SH-SY5Y (cell line): ENCODE data around the gene E2F3.

Source experiments
- GATA2 ChIP-seq: IDR thresholded peaks from 2 replicates; pipeline ENCODE4 v1.6.1; 2011; ENCODE audit warnings: mild to moderate bottlenecking, low read depth, low read length
- GATA3 ChIP-seq: IDR thresholded peaks from 2 replicates; pipeline ENCODE4 v1.6.1; 2011; ENCODE audit warnings: low read depth, mild to moderate bottlenecking, low read length, moderate library complexity

Gene E2F3

DNA sequence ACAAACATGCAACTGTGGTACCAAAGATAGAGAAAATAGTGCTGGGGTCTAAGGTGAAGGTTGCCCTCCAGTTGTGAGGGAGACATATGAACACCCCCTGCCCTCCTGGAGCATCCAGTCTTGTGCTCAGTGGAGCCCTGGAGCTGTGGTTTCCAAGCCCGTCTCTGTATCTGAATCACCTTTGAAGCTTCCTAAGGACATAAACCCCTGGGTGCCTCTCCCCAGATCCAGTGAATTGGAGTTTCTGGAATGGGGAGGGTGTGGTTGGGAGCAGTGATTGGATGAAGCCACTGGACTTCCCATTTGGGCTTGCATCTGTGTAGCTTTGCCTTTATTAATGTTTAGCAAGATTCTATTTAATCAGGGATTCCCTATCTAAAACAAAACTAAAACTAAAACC lies 22.4 kb upstream of the E2F3 start:
- TF ChIP-seq GATA2, result no peak
- no peak for TF ChIP-seq GATA3

DNA sequence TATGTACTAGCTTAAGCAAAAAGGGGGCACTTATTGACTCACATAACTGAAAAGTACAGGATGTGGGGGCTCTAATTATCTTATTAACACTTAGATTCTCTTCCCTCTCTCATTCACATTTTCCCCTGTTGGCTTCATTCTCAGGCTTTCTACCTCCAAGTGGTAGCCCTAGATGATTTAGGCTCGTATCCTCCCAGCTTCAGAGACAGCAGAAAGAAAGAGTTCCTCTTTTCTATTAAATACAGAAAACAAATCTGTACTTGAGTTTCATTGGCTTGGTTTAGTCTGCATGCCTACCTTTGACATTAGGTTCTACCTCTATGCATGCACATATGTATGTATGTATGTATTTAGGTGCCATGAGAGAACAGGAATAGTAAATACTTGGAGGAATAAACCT lies 15.5 kb upstream of the E2F3 start:
- TF ChIP-seq GATA3 (no peak), GATA2 (no peak)

DNA sequence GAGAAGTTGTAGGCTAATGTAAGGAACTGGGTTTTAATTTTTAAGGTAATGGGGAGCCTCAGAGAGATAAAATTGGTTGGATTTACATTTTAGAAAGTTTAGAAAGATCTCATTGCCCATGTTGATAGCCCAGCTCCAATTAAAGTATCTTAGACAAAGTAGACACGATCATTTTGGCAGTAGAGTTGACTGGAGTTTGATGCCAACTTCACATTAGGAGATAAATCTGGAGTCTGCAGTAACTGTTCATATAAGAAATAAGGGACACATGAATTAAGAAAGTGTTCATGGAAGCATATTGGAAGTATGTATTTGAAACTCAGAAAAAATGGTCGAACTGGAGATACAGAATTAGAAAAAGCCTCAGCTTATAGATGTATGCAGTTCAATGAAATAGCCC lies 12.6 kb upstream of the E2F3 start:
- TF ChIP-seq GATA3 (no peak), GATA2 (no peak)

DNA sequence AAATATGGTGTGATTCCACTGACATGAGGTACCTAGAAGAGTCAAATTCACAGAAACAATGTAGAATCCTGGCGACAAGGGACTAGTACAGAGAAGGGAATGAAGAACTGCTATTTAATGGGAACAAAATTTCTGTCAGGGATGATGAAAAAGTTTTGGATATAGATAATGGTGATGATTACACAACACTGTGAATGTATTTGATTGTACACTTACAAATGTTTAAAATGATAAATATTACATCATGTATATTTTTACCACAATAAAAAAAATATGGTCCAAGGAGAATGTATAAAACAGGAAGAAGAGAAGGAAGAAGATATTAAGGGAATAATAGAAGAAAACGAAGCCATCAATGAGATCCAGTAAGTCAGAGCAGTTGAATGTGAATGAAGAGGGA lies 8.4 kb upstream of the E2F3 start:
- TF ChIP-seq GATA3 (no peak), GATA2 (no peak)

DNA sequence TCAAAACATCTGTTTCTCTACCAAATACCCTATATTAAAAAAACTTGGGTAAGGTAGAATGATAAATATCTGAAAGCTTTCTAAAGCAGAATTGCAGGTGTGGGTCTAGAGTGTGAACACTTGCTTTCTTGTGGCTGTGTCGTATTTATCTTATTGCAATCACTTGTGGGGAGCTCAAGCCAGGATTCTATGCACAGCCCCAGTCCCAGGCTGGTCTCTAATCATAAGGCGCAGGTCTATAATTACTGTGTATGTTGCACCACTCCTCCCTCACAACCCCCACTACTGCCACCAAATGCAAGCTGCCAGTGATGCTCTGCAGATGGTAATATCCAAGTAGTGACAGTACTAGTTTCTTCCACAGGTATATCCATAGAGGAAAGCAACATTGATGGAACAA lies 2.2 kb upstream of the E2F3 start:
- no peak for TF ChIP-seq GATA2
- no peak for TF ChIP-seq GATA3

- TF ChIP-seq GATA3, result no peak
- no peak for TF ChIP-seq GATA2
Observed at GRCh38 chr6:20400456-20401204, 1.0 kb upstream of the E2F3 start.

- TF ChIP-seq GATA2 (no peak), GATA3 (no peak)
Observed at GRCh38 chr6:20402092-20402341, 338 bp downstream of the E2F3 start.

DNA sequence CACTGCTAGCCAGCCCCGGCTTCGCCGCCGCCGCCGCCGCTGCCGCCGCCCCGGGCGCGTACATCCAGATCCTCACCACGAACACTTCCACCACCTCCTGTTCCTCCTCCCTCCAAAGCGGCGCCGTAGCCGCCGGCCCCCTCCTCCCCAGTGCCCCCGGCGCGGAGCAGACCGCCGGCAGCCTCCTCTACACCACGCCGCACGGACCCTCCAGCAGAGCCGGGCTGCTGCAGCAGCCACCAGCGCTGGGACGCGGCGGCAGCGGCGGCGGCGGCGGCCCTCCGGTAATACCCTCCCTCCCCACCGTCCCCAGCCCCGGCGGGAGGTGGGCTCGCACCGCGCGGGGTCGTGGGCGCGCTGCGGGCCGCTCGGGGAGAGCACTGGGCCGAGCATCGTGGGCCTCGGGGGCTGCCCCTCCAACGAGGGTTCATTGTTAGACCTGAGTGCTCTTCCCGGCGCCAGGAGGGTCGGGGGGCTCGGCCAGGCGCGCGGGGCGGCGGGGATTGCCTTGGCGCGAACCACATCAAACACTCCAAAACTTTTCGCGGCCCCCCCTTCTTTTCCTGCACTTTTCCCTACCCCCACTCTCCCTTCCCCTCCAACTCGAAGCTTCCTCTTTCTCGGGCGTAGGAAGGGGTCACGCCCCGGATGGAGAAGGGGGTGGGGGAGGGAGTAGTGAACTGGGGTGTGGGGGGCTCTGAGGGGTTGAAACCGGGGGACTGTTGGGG lies 827 bp downstream of the E2F3 start:
- TF ChIP-seq GATA2 (no peak), GATA3 (no peak)

GRCh38 chr6:20403070-20403765 lies 1.5 kb downstream of the E2F3 start:
- TF ChIP-seq GATA3 (no peak), GATA2 (no peak)

- TF ChIP-seq GATA2 (no peak; the same call in 1 of the 2 replicates), GATA3 (no peak)
Observed at GRCh38 chr6:20403766-20404640, 2.3 kb downstream of the E2F3 start.

- TF ChIP-seq GATA3, result no peak
- TF ChIP-seq GATA2, result no peak
Observed at GRCh38 chr6:20404641-20405032, 3.0 kb downstream of the E2F3 start.

DNA sequence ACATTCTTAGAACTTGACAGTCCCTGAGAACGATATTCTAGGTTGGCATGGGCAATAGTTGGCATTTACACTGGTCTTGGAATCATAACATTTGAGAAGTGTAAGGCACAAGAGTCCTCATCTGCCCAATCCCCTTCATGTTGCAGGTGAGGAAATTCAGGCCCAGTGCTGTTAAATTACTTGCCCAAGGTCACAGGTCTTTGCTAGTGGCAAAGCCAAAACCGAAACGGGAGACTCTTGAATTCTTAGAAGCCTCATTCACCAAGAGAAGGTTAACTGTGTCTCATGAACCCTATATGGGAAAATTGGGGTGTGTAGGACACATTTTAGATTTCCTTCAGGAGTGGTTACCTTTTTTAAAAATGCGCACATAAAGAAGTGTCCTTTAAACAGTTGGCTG lies 7.2 kb downstream of the E2F3 start:
- TF ChIP-seq GATA3 (no peak), GATA2 (no peak)

DNA sequence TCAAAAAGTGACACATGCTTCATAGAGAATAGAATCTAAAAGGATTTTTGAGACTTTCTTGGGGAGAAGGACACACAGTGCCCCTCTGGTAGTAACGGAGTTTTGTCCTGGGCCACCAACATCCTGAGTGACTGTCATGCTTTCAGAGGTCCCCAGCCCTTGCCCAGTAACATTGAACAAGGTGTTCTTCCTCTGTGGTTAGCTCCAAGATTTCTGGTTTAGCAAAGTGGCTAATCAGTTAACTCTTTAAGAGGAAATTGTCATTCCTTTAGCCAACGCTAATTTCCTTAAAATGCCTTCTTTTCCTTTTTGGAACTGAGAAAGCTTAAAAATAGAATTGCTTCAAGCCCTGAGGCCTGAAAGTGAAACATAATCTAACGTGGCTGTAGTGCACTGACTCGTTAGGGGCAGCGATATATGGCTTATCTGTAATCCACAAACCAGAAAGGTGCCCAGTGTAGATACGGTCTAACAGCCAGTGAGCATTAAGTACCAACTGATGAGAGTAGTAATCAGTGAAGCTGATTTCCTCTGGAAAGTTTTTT lies 7.8 kb downstream of the E2F3 start:
- no peak for TF ChIP-seq GATA3
- TF ChIP-seq GATA2, result no peak

GRCh38 chr6:20411544-20411943 lies 9.9 kb downstream of the E2F3 start:
- no peak for TF ChIP-seq GATA2
- TF ChIP-seq GATA3, result no peak
